Measurements from ENCODE around the gene GDF7.

GDF7 gene

GRCh38 chr2:20654535-20654813 lies 12.5 kb upstream of the GDF7 start:
- in situ Hi-C loops (cut with MboI; ENCODE audit: low sequenced_read_pairs) = loop anchor here (25.0 kb wide), 3 partner anchors 308 to 658 kb away; no protein-coding TSS in a partner anchor

- in situ Hi-C loops (cut with MboI; ENCODE audit: low sequenced_read_pairs) = loop anchor here (25.0 kb wide), 3 partner anchors 306 to 656 kb away; no protein-coding TSS in a partner anchor
These were observed 10.4 kb upstream of the GDF7 start for GRCh38 chr2:20656561-20656960.

GRCh38 chr2:20657522-20658235 lies 9.3 kb upstream of the GDF7 start:
- in situ Hi-C loops (cut with MboI; ENCODE audit: low sequenced_read_pairs) = loop anchor here (25.0 kb wide), 3 partner anchors 305 to 655 kb away; no protein-coding TSS in a partner anchor

GRCh38 chr2:20660506-20661420 lies 6.2 kb upstream of the GDF7 start:
- in situ Hi-C loops (cut with MboI; ENCODE audit: low sequenced_read_pairs) = loop anchor here (25.0 kb wide), 3 partner anchors 302 to 652 kb away; no protein-coding TSS in a partner anchor

GRCh38 chr2:20661421-20662307 lies 5.3 kb upstream of the GDF7 start:
- in situ Hi-C loops (cut with MboI; ENCODE audit: low sequenced_read_pairs) = loop anchor here (25.0 kb wide), 3 partner anchors 301 to 651 kb away; no protein-coding TSS in a partner anchor

- in situ Hi-C loops (cut with MboI; ENCODE audit: low sequenced_read_pairs) = loop anchor here (25.0 kb wide), 3 partner anchors 300 to 650 kb away; no protein-coding TSS in a partner anchor
These were observed 4.5 kb upstream of the GDF7 start for GRCh38 chr2:20662308-20662937.

GRCh38 chr2:20663196-20664070 lies 3.5 kb upstream of the GDF7 start:
- in situ Hi-C loops (cut with MboI; ENCODE audit: low sequenced_read_pairs) = loop anchor here (25.0 kb wide), 3 partner anchors 299 to 649 kb away; no protein-coding TSS in a partner anchor

- in situ Hi-C loops (cut with MboI; ENCODE audit: low sequenced_read_pairs) = loop anchor here (25.0 kb wide), 3 partner anchors 298 to 648 kb away; no protein-coding TSS in a partner anchor
These were observed 2.9 kb upstream of the GDF7 start for GRCh38 chr2:20664071-20664390.

- in situ Hi-C loops (cut with MboI; ENCODE audit: low sequenced_read_pairs) = loop anchor here (25.0 kb wide), 3 partner anchors 298 to 648 kb away; no protein-coding TSS in a partner anchor
These were observed 2.3 kb upstream of the GDF7 start for GRCh38 chr2:20664431-20665242.

GRCh38 chr2:20665243-20666004 lies 1.5 kb upstream of the GDF7 start:
- in situ Hi-C loops (cut with MboI; ENCODE audit: low sequenced_read_pairs) = loop anchor here (25.0 kb wide), 3 partner anchors 297 to 647 kb away; no protein-coding TSS in a partner anchor

GRCh38 chr2:20666005-20666303 lies 990 bp upstream of the GDF7 start:
- in situ Hi-C loops (cut with MboI; ENCODE audit: low sequenced_read_pairs) = loop anchor here (25.0 kb wide), 3 partner anchors 296 to 646 kb away; no protein-coding TSS in a partner anchor

- in situ Hi-C loops (cut with MboI; ENCODE audit: low sequenced_read_pairs) = loop anchor here (25.0 kb wide), 3 partner anchors 295 to 645 kb away; no protein-coding TSS in a partner anchor
These were observed 197 bp downstream of the GDF7 start for GRCh38 chr2:20667151-20667530.

GRCh38 chr2:20667531-20668401 lies 822 bp downstream of the GDF7 start:
- in situ Hi-C loops (cut with MboI; ENCODE audit: low sequenced_read_pairs) = loop anchor here (25.0 kb wide), 3 partner anchors 295 to 645 kb away; no protein-coding TSS in a partner anchor

GRCh38 chr2:20668451-20668850 lies 1.5 kb downstream of the GDF7 start:
- in situ Hi-C loops (cut with MboI; ENCODE audit: low sequenced_read_pairs) = loop anchor here (25.0 kb wide), 3 partner anchors 294 to 644 kb away; no protein-coding TSS in a partner anchor

GRCh38 chr2:20668871-20669475 lies 2.0 kb downstream of the GDF7 start:
- in situ Hi-C loops (cut with MboI; ENCODE audit: low sequenced_read_pairs) = loop anchor here (25.0 kb wide), 3 partner anchors 293 to 643 kb away; no protein-coding TSS in a partner anchor
